PC-9 (cell line): Measurements from ENCODE around the gene FLT4. TPM values are rescaled to one million over a fixed set of nuclear protein-coding genes. Genes with fewer than 3 reads are reported as not detected.

Experiments used
- BruUV-seq: library from RNA; stranded (reverse); fragments of 400-500 nt; replicated peaks from 2 replicates; lab custom pipeline; 2021; lab: Mats Ljungman, UMichigan
- CTCF ChIA-PET: fragments of 300-600 bp; sonication (Branson Sonifier 250); formaldehyde crosslinking; loops from one replicate; lab custom pipeline; 2022; ENCODE audit warnings: antibody characterized with exemption; lab: Charles Lee
- POLR2A ChIA-PET: fragments of 300-600 bp; sonication (Branson Sonifier 250); formaldehyde crosslinking; loops from one replicate; lab custom pipeline; 2022; ENCODE audit warnings: antibody characterized with exemption; ENCODE audit not compliant: unreplicated experiment; lab: Charles Lee
- DNase-seq, 2 experiments: peaks; one replicate each; pipeline versions ENCODE4 v3.0.0 to v3.0.0-alpha.2; 2015 to 2022; ENCODE audit warnings: mixed read lengths in 1 of 2
- H2AFZ ChIP-seq: fragments of 200-600 bp; sonication (generic); 2 replicates; pipeline ENCODE4 v1.8.1; 2017; ENCODE audit warnings: antibody characterized with exemption
- H3F3A ChIP-seq: fragments of 200-600 bp; sonication (generic); 2 replicates; pipeline ENCODE4 v1.8.1; 2017; ENCODE audit warnings: antibody characterized with exemption, mild to moderate bottlenecking, low read depth; ENCODE audit not compliant: insufficient read depth
- H3K27ac ChIP-seq: fragments of 200-600 bp; sonication (generic); 2 replicates; pipeline ENCODE4 v1.6.1; 2016; ENCODE audit warnings: mixed run types
- H3K27me3 ChIP-seq: fragments of 200-600 bp; sonication (generic); 2 replicates; pipeline ENCODE4 v1.6.1; 2016; ENCODE audit warnings: low read depth, mixed run types; ENCODE audit not compliant: insufficient read depth
- H3K36me3 ChIP-seq: fragments of 200-600 bp; sonication (generic); 2 replicates; pipeline ENCODE4 v1.6.1; 2016; ENCODE audit warnings: low read depth, mixed run types
- H3K4me1 ChIP-seq: fragments of 200-600 bp; sonication (generic); replicated peaks from 2 replicates; pipeline ENCODE4 v1.6.1; 2016; ENCODE audit warnings: mixed run types; ENCODE audit not compliant: insufficient read depth
- H3K4me2 ChIP-seq: fragments of 200-600 bp; sonication (generic); 2 replicates; pipeline ENCODE4 v1.6.1; 2017; ENCODE audit warnings: mixed run types
- H3K4me3 ChIP-seq: fragments of 200-600 bp; sonication (generic); 2 replicates; pipeline ENCODE4 v1.6.1; 2016; ENCODE audit warnings: mixed run types
- H3K79me2 ChIP-seq: fragments of 200-600 bp; sonication (generic); 2 replicates; pipeline ENCODE4 v1.6.1; 2017; ENCODE audit warnings: low read depth, mixed run types
- H3K9me2 ChIP-seq: fragments of 200-600 bp; sonication (generic); 2 replicates; pipeline ENCODE4 v1.8.1; 2017; ENCODE audit warnings: mild to moderate bottlenecking; ENCODE audit not compliant: insufficient read depth
- H3K9me3 ChIP-seq: fragments of 200-600 bp; sonication (generic); 2 replicates; pipeline ENCODE4 v1.8.1; 2016; ENCODE audit warnings: low read depth; ENCODE audit not compliant: insufficient read depth
- H4K20me1 ChIP-seq: fragments of 200-600 bp; sonication (generic); 2 replicates; pipeline ENCODE4 v1.8.1; 2017; ENCODE audit not compliant: insufficient read depth
- EZH2 ChIP-seq: fragments of 200-600 bp; sonication (generic); IDR thresholded peaks from 2 replicates; pipeline ENCODE4 v1.8.0; 2017; ENCODE audit warnings: antibody characterized with exemption, low read depth
- intact Hi-C: fragments of 100-400 bp; cut with micrococcal nuclease; formaldehyde crosslinking; loops from one replicate; pipeline ENCODE4 v1.10.0; 2022; ENCODE audit not compliant: unreplicated experiment
- total RNA-seq: library from RNA; stranded (reverse); gene quantifications from 2 replicates; pipeline ENCODE4 v1.2.3, GENCODE V29; 2021
- TF ChIP-seq, protein P1 (sequence below): fragments of 200-600 bp; sonication (generic); conservative IDR thresholded peaks from 2 replicates; pipeline ENCODE4 v1.6.1; 2017; ENCODE audit warnings: mixed run types, antibody characterized with exemption, mild to moderate bottlenecking, moderate library complexity

The FLT4 gene
- total RNA-seq, 1 experiment from 2014 or later, result not detected

DNA sequence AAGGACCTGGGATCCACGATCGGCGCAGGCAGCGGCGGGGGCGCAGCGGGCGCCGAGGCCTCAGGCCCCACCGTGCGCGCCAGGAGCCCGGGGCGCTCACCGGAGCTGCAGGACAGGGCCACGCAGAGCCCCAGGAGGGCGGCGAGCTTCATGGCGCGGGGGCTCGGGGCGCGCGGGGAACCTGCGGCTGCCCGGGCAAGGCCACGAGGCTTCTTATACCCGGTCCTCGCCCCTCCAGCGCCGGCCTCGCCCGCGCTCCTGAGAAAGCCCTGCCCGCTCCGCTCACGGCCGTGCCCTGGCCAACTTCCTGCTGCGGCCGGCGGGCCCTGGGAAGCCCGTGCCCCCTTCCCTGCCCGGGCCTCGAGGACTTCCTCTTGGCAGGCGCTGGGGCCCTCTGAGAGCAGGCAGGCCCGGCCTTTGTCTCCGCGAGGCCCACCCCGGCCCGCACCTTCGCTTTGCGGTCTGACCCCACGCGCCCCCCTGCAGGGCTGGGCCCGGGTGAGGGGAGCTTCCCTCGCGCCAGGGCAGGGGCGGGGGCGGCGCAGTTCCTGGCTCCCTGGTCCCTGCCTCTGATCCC, 58.0 kb downstream of the FLT4 start, which contains the start of gene SCGB3A1:
TSS of gene SCGB3A1 (minus strand) at position 189 of the 577 bp plus-strand sequence. CDS start at position 152, 37 bp downstream.
- TF ChIP-seq, protein P1, sequence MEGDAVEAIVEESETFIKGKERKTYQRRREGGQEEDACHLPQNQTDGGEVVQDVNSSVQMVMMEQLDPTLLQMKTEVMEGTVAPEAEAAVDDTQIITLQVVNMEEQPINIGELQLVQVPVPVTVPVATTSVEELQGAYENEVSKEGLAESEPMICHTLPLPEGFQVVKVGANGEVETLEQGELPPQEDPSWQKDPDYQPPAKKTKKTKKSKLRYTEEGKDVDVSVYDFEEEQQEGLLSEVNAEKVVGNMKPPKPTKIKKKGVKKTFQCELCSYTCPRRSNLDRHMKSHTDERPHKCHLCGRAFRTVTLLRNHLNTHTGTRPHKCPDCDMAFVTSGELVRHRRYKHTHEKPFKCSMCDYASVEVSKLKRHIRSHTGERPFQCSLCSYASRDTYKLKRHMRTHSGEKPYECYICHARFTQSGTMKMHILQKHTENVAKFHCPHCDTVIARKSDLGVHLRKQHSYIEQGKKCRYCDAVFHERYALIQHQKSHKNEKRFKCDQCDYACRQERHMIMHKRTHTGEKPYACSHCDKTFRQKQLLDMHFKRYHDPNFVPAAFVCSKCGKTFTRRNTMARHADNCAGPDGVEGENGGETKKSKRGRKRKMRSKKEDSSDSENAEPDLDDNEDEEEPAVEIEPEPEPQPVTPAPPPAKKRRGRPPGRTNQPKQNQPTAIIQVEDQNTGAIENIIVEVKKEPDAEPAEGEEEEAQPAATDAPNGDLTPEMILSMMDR, result no peak
- TF ChIP-seq EZH2, result no peak
- Histone ChIP-seq H3K4me2 (no peak within 1 kb of the TSS), H2AFZ (no peak within 1 kb of the TSS), H3K27me3 (peaks cover 22% of the 10 kb centered on the region), H3K4me1 (no peaks in the 10 kb centered on the region), H3K27ac (no peak within 1 kb of the TSS), H3K79me2 (no peaks in the 10 kb centered on the region), H4K20me1 (no peaks in the 10 kb centered on the region), H3K9me2 (no peaks in the 10 kb centered on the region), H3F3A (no peaks in the 10 kb centered on the region), H3K4me3 (no peak within 1 kb of the TSS), H3K9me3 (no peaks in the 10 kb centered on the region), H3K36me3 (no peaks in the 10 kb centered on the region)
- BruUV-seq, result no TSS peak
- DNase-seq, result no peak
- POLR2A ChIA-PET, result no interaction called here
- intact Hi-C loops, result no loop called here
- CTCF ChIA-PET, result no interaction called here

DNA sequence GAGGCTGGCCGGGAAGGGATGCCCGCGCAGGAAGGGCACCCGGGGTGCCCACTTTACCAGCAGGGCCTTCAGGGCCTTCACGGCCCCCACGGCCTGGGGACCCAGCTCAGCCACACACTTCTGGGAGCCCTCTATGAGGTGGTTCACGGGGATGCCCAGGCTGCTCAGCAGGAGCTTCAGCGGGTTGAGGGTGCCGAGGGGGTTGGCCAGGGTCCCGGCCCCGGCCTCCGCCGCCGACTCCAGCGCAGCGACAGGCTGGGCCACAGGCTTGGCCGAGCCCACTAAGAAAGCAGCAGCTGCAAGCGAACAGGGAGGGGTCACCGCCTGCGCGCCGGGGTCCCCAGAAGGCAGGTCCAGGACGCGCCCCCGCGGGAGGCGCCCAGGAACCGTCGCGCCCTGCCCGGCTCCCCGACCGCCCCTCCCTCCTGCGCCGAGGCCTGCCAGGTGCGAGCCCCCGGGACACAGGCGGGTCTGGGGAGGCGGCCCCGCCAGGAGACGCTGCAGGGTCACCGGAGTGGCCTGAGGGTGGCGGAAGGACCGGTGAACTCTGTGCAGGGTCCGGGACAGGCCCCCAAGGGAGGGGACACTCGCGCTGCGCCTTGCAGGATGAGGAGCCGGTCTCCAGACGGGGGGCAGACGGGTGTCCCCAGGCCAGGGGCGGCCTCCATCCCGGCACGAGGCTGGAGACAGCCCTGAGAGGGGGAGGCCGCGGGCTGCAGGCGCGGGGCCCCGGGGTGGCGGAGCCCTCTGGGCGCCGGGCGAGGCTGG, 58.7 kb downstream of the FLT4 start:
- intact Hi-C loops, result no loop called here
- TF ChIP-seq, protein P1, result no peak
- no peak for TF ChIP-seq EZH2
- no peaks in the 10 kb centered on the region for H3K79me2 ChIP-seq
- no peaks in the 10 kb centered on the region for H3K9me2 ChIP-seq
- no peak overlapping the region for H3K4me3 ChIP-seq
- H4K20me1 ChIP-seq, result no peaks in the 10 kb centered on the region
- H3K9me3 ChIP-seq, result no peaks in the 10 kb centered on the region
- no peaks in the 10 kb centered on the region for H3K4me1 ChIP-seq
- CTCF ChIA-PET, result no interaction called here
- H3K4me2 ChIP-seq, result no peak overlapping the region
- no peak overlapping the region for H3K27ac ChIP-seq
- no TSS peak for BruUV-seq
- POLR2A ChIA-PET, result no interaction called here
- no peak overlapping the region for H2AFZ ChIP-seq
- H3F3A ChIP-seq, result no peaks in the 10 kb centered on the region
- H3K27me3 ChIP-seq, result peaks cover 22% of the 10 kb centered on the region
- H3K36me3 ChIP-seq, result no peaks in the 10 kb centered on the region
- DNase-seq, result no peak

DNA sequence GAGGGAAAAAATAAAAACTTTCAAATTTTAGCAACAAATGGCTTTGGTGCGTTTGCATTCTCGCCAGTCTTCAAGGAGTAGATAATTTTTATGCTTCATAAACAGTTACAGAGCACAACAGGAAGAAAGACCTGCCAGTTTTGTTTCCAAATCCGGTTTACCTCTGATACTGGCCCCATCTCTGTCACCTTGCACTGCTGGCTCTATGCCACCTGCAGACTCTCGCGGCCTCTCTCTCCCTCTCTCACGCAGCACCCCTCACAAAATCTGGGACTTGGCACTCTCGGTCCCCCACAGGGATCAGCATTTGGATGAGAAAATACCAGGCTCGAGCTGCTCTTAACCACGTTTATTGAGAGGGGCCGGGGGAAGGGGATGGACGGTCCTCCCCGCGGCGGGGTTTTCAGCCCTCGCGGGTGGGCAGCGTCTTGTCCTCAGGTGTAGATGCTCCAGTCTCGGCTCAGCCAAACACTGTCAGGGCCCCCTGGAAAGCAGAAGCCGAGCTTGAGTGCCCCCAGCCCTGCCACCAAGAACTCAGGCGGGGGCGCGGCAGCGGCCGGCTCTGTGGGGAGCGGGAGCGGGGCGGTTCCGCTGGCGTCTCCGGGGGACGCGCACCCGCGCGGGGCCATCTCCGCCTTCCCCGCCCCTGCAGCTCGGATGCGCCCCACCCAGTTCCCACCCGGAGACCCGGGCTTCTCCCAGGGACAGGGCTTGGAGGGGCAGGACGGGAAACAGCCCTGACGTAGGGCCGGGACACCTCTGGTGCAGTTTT, 59.4 kb downstream of the FLT4 start:
- TF ChIP-seq, protein P1, result no peak
- TF ChIP-seq EZH2, result no peak
- no peak for DNase-seq
- intact Hi-C loops, result no loop called here
- Histone ChIP-seq H3K4me3 (no peak overlapping the region), H2AFZ (no peak overlapping the region), H3K27ac (no peak overlapping the region), H3K79me2 (no peaks in the 10 kb centered on the region), H3F3A (no peaks in the 10 kb centered on the region), H3K36me3 (no peaks in the 10 kb centered on the region), H3K9me3 (no peaks in the 10 kb centered on the region; the same call in 1 of the 2 replicates), H3K27me3 (peaks cover 22% of the 10 kb centered on the region; the same call in 1 of the 2 replicates), H3K4me2 (no peak overlapping the region), H4K20me1 (no peaks in the 10 kb centered on the region), H3K9me2 (no peaks in the 10 kb centered on the region), H3K4me1 (no peaks in the 10 kb centered on the region)
- ChIA-PET POLR2A (no interaction called here), CTCF (no interaction called here)
- BruUV-seq, result no TSS peak
